ENCODE measurements around the gene MARK3.

The MARK3 gene

GRCh38 chr14:103463851-103464250 lies 78.6 kb downstream of the MARK3 start:
- Histone ChIP-seq H3K4me2 (no peak overlapping the region), H3K27me3 (no peaks in the 10 kb centered on the region), H3K27ac (no peak overlapping the region), H3K9ac (no peak overlapping the region), H3K4me3 (no peak overlapping the region), H3K4me1 (peaks cover 0 to 20% (median 0%) of the 10 kb centered on the region in 10 experiments; a peak in 3 of 20 replicates), H4K20me1 (peaks cover 0 to 70% (median 6%) of the 10 kb centered on the region in 11 experiments; a peak in 8 of 22 replicates), H3K9me3 (replicated peaks in 1 of 11) (no peaks in the 10 kb centered on the region), H3K36me3 (peaks cover 77 to 100% (median 97%) of the 10 kb centered on the region in 11 experiments)
- TF ChIP-seq Cebpa-rat (IDR thresholded peaks at IDR 0.05), result no peak

- Histone ChIP-seq H3K27me3 (no peaks in the 10 kb centered on the region), H3K9me3 (replicated peaks in 1 of 11) (no peaks in the 10 kb centered on the region), H3K4me2 (no peak overlapping the region), H3K36me3 (peaks cover 81 to 100% (median 99%) of the 10 kb centered on the region in 11 experiments), H3K4me3 (no peak overlapping the region), H3K27ac (no peak overlapping the region), H3K9ac (no peak overlapping the region), H4K20me1 (peaks cover 0 to 38% (median 4%) of the 10 kb centered on the region in 11 experiments; a peak in 5 of 22 replicates), H3K4me1 (no peaks in the 10 kb centered on the region)
- no peak for TF ChIP-seq Cebpa-rat (IDR thresholded peaks at IDR 0.05)
Measured at GRCh38 chr14:103472939-103473338, 87.7 kb downstream of the MARK3 start.

- Histone ChIP-seq H4K20me1 (peaks cover 1 to 49% (median 14%) of the 10 kb centered on the region in 11 experiments; a peak in 18 of 22 replicates), H3K4me1 (peaks cover 3 to 5% (median 4%) of the 10 kb centered on the region in 10 experiments), H3K4me2 (no peak overlapping the region), H3K4me3 (no peak overlapping the region), H3K36me3 (peaks cover 73 to 100% (median 95%) of the 10 kb centered on the region in 11 experiments), H3K27ac (no peak overlapping the region), H3K9ac (no peak overlapping the region), H3K9me3 (replicated peaks in 1 of 11) (no peaks in the 10 kb centered on the region), H3K27me3 (no peaks in the 10 kb centered on the region)
- TF ChIP-seq Cebpa-rat (IDR thresholded peaks at IDR 0.05), result no peak
Measured at GRCh38 chr14:103474893-103475292, 89.7 kb downstream of the MARK3 start.

- no peak overlapping the region for H3K4me3 ChIP-seq
- peaks cover 65 to 97% (median 91%) of the 10 kb centered on the region in 11 experiments for H3K36me3 ChIP-seq
- H3K27ac ChIP-seq, result no peak overlapping the region
- peaks cover 8 to 57% (median 25%) of the 10 kb centered on the region in 11 experiments; a peak in 19 of 22 replicates for H4K20me1 ChIP-seq
- no peaks in the 10 kb centered on the region for H3K27me3 ChIP-seq
- H3K9me3 ChIP-seq (replicated peaks in 1 of 11), result no peaks in the 10 kb centered on the region
- H3K4me1 ChIP-seq, result peaks cover 13 to 17% (median 16%) of the 10 kb centered on the region in 10 experiments
- no peak overlapping the region for H3K4me2 ChIP-seq
- TF ChIP-seq Cebpa-rat (IDR thresholded peaks at IDR 0.05), result no peak
- H3K9ac ChIP-seq, result no peak overlapping the region
Measured at GRCh38 chr14:103476065-103476464, 90.8 kb downstream of the MARK3 start.

- no peak overlapping the region for H3K27ac ChIP-seq
- no peak overlapping the region for H3K4me2 ChIP-seq
- no peak for TF ChIP-seq Cebpa-rat (IDR thresholded peaks at IDR 0.05)
- H3K4me3 ChIP-seq, result no peak overlapping the region
- peaks cover 8 to 57% (median 26%) of the 10 kb centered on the region in 11 experiments; a peak in 19 of 22 replicates for H4K20me1 ChIP-seq
- no peak overlapping the region for H3K9ac ChIP-seq
- H3K9me3 ChIP-seq (replicated peaks in 1 of 11), result no peaks in the 10 kb centered on the region
- H3K27me3 ChIP-seq, result no peaks in the 10 kb centered on the region
- peaks cover 65 to 97% (median 90%) of the 10 kb centered on the region in 11 experiments for H3K36me3 ChIP-seq
- H3K4me1 ChIP-seq, result peaks cover 14 to 20% (median 17%) of the 10 kb centered on the region in 10 experiments
Measured at GRCh38 chr14:103476631-103477030, 91.4 kb downstream of the MARK3 start.

- no peak overlapping the region; a peak in 1 of 22 replicates for H3K27ac ChIP-seq
- no peak overlapping the region for H3K9ac ChIP-seq
- no peaks in the 10 kb centered on the region for H3K27me3 ChIP-seq
- peaks cover 8 to 67% (median 28%) of the 10 kb centered on the region in 11 experiments; a peak in 19 of 22 replicates for H4K20me1 ChIP-seq
- peaks cover 14 to 20% (median 17%) of the 10 kb centered on the region in 10 experiments for H3K4me1 ChIP-seq
- no peak for TF ChIP-seq Cebpa-rat (IDR thresholded peaks at IDR 0.05)
- no peak overlapping the region for H3K4me3 ChIP-seq
- H3K4me2 ChIP-seq, result peak overlapping the region; percentile 23 to 61 (median 46); a peak in 20 of 22 replicates
- no peaks in the 10 kb centered on the region for H3K9me3 ChIP-seq (replicated peaks in 1 of 11)
- H3K36me3 ChIP-seq, result peaks cover 78 to 95% (median 88%) of the 10 kb centered on the region in 11 experiments
Measured at GRCh38 chr14:103480595-103480994, 95.4 kb downstream of the MARK3 start.

GRCh38 chr14:103483600-103483999 lies 98.4 kb downstream of the MARK3 start:
- TF ChIP-seq Cebpa-rat (IDR thresholded peaks at IDR 0.05), result no peak
- Histone ChIP-seq H3K9me3 (replicated peaks in 1 of 11) (no peaks in the 10 kb centered on the region), H3K4me3 (no peak overlapping the region), H4K20me1 (peaks cover 8 to 63% (median 24%) of the 10 kb centered on the region in 11 experiments; a peak in 19 of 22 replicates), H3K4me2 (no peak overlapping the region), H3K9ac (no peak overlapping the region), H3K4me1 (peaks cover 14 to 20% (median 17%) of the 10 kb centered on the region in 10 experiments), H3K27me3 (no peaks in the 10 kb centered on the region), H3K27ac (no peak overlapping the region), H3K36me3 (peaks cover 79 to 98% (median 90%) of the 10 kb centered on the region in 11 experiments)

- Histone ChIP-seq H3K27ac (no peak overlapping the region), H3K9me3 (replicated peaks in 1 of 11) (no peaks in the 10 kb centered on the region), H4K20me1 (peaks cover 0 to 58% (median 9%) of the 10 kb centered on the region in 11 experiments; a peak in 14 of 22 replicates), H3K27me3 (no peaks in the 10 kb centered on the region), H3K36me3 (peaks cover 83 to 99% (median 92%) of the 10 kb centered on the region in 11 experiments), H3K4me2 (no peak overlapping the region), H3K4me1 (peaks cover 5 to 9% (median 7%) of the 10 kb centered on the region in 10 experiments), H3K9ac (no peak overlapping the region), H3K4me3 (no peak overlapping the region)
- no peak for TF ChIP-seq Cebpa-rat (IDR thresholded peaks at IDR 0.05)
Measured at GRCh38 chr14:103485504-103485903, 100.3 kb downstream of the MARK3 start.

- H3K9me3 ChIP-seq (replicated peaks in 1 of 11), result no peaks in the 10 kb centered on the region
- TF ChIP-seq Cebpa-rat (IDR thresholded peaks at IDR 0.05), result no peak
- H4K20me1 ChIP-seq, result peaks cover 0 to 64% (median 5%) of the 10 kb centered on the region in 11 experiments; a peak in 8 of 22 replicates
- H3K27ac ChIP-seq, result no peak overlapping the region
- H3K27me3 ChIP-seq, result no peaks in the 10 kb centered on the region
- H3K36me3 ChIP-seq, result peaks cover 89 to 100% (median 94%) of the 10 kb centered on the region in 11 experiments
- no peak overlapping the region for H3K4me2 ChIP-seq
- no peaks in the 10 kb centered on the region for H3K4me1 ChIP-seq
- no peak overlapping the region for H3K9ac ChIP-seq
- no peak overlapping the region for H3K4me3 ChIP-seq
Measured at GRCh38 chr14:103488071-103488470, 102.9 kb downstream of the MARK3 start.

GRCh38 chr14:103488960-103489359 lies 103.7 kb downstream of the MARK3 start:
- no peaks in the 10 kb centered on the region for H3K27me3 ChIP-seq
- no peak for TF ChIP-seq Cebpa-rat (IDR thresholded peaks at IDR 0.05)
- H3K27ac ChIP-seq, result no peak overlapping the region
- H4K20me1 ChIP-seq, result peaks cover 0 to 63% (median 5%) of the 10 kb centered on the region in 11 experiments; a peak in 8 of 22 replicates
- H3K9me3 ChIP-seq (replicated peaks in 1 of 11), result no peaks in the 10 kb centered on the region
- H3K9ac ChIP-seq, result no peak overlapping the region
- H3K4me3 ChIP-seq, result no peak overlapping the region
- H3K36me3 ChIP-seq, result peaks cover 90 to 100% (median 95%) of the 10 kb centered on the region in 11 experiments
- no peak overlapping the region for H3K4me2 ChIP-seq
- no peaks in the 10 kb centered on the region for H3K4me1 ChIP-seq

Data from BLaER1 treated with 17β-estradiol and CSF1 and Interleukin-3, amounts not matched to agents 10 nM and 100 nM (cell line).